GM23248 (cell line): ENCODE measurements around the gene EHMT1. TPM values are rescaled to one million over a fixed set of nuclear protein-coding genes. Genes with fewer than 3 reads are reported as not detected.
A peak's percentile ranks its signal among the peaks of the same experiment; 100 is the strongest.

Experiments used
- DNase-seq: peaks from one replicate; pipeline ENCODE4 v3.0.0-alpha.2; 2015
- H2AFZ ChIP-seq: fragments of 200-600 bp; sonication (generic); 2 replicates; pipeline ENCODE4 v1.6.1; 2016; ENCODE audit warnings: antibody characterized with exemption
- H3F3A ChIP-seq: fragments of 200-600 bp; sonication (generic); 2 replicates; pipeline ENCODE4 v1.6.1; 2016; ENCODE audit warnings: mild to moderate bottlenecking, antibody characterized with exemption, mixed run types; ENCODE audit not compliant: insufficient read depth
- H3K27ac ChIP-seq: fragments of 200-600 bp; sonication (generic); 2 replicates; pipeline ENCODE4 v1.5.1; 2016; ENCODE audit warnings: mild to moderate bottlenecking
- H3K27me3 ChIP-seq: fragments of 200-600 bp; sonication (generic); replicated peaks from 2 replicates; pipeline ENCODE4 v1.6.1; 2016; ENCODE audit warnings: mild to moderate bottlenecking; ENCODE audit not compliant: insufficient read depth
- H3K36me3 ChIP-seq: fragments of 200-600 bp; sonication (generic); 2 replicates; pipeline ENCODE4 v1.6.1; 2016; ENCODE audit warnings: low read depth, mild to moderate bottlenecking
- H3K4me1 ChIP-seq: fragments of 200-600 bp; sonication (generic); 2 replicates; pipeline ENCODE4 v1.6.1; 2016; ENCODE audit warnings: mild to moderate bottlenecking; ENCODE audit not compliant: insufficient read depth
- H3K4me2 ChIP-seq: fragments of 200-600 bp; sonication (generic); one replicate; pipeline ENCODE4 v1.6.1; 2016; ENCODE audit warnings: mild to moderate bottlenecking; ENCODE audit not compliant: unreplicated experiment
- H3K4me3 ChIP-seq: fragments of 200-600 bp; sonication (generic); 2 replicates; pipeline ENCODE4 v1.5.1; 2016; ENCODE audit warnings: mild to moderate bottlenecking
- H3K79me2 ChIP-seq: fragments of 200-600 bp; sonication (generic); 2 replicates; pipeline ENCODE4 v1.6.1; 2016; ENCODE audit warnings: mild to moderate bottlenecking; ENCODE audit not compliant: insufficient read depth
- H3K9ac ChIP-seq: fragments of 200-600 bp; sonication (generic); 2 replicates; pipeline ENCODE4 v1.6.1; 2016; ENCODE audit warnings: mild to moderate bottlenecking
- H3K9me2 ChIP-seq: fragments of 200-600 bp; sonication (generic); 2 replicates; pipeline ENCODE4 v1.6.1; 2016; ENCODE audit warnings: mixed run types, mild to moderate bottlenecking, moderate library complexity; ENCODE audit not compliant: insufficient read depth
- H3K9me3 ChIP-seq: fragments of 200-600 bp; sonication (generic); one replicate; pipeline ENCODE4 v1.6.1; 2017; ENCODE audit warnings: low read depth
- H4K20me1 ChIP-seq: fragments of 200-600 bp; sonication (generic); 2 replicates; pipeline ENCODE4 v1.6.0; 2016; ENCODE audit not compliant: insufficient read depth
- EZH2 ChIP-seq: fragments of 200-600 bp; sonication (generic); IDR thresholded peaks from 2 replicates; pipeline ENCODE4 v1.6.1; 2018; ENCODE audit warnings: antibody characterized with exemption, mild to moderate bottlenecking; ENCODE audit not compliant: insufficient read depth, poor library complexity, severe bottlenecking
- EZH2phosphoT487 ChIP-seq: fragments of 200-600 bp; sonication (generic); IDR thresholded peaks from 2 replicates; pipeline ENCODE4 v1.6.1; 2018; ENCODE audit warnings: antibody characterized with exemption, moderate library complexity, mild to moderate bottlenecking, low read depth; ENCODE audit not compliant: insufficient read depth
- WGBS, 2 experiments: methylation state at CpG; one replicate each; pipeline ENCODE4 v1.1.6; 2015 to 2017; ENCODE audit warnings: low lambda C conversion rate in 2 of 2, low coverage in 1 of 2; ENCODE audit errors: missing lambda C conversion rate in 2 of 2; 5-methylcytosine and 5-hydroxymethylcytosine counted together
- in situ Hi-C: fragments of 300-500 bp; cut with MboI; formaldehyde crosslinking; loops from 2 replicates; pipeline ENCODE4 v1.15.0; 2020
- polyA plus RNA-seq: library from polyadenylated mRNA; unstranded; fragments of >200 nt; fragmentation: Nextera tagmentation; extraction: Ambion mirVana; gene quantifications from 2 replicates; pipeline ENCODE4 v1.2.1, GENCODE V29; 2016
- total RNA-seq: library from RNA; depleted of rRNA; stranded (reverse); fragments of >200 nt; shearing (Covaris generic); gene quantifications from 2 replicates; pipeline ENCODE4 v1.2.3, GENCODE V29; 2014

Gene EHMT1
- total and polyA plus RNA-seq, 2 experiments from 2014 or later: 26.8 to 31.0 TPM

GRCh38 chr9:137588891-137589290 is 29.9 kb upstream of the EHMT1 start:
- H3K4me3 ChIP-seq: peak overlapping the region; percentile 75
- 31 to 42% methylated on average over 6 of the region's 6 CpGs for WGBS, 2 experiments
- H3K9ac ChIP-seq: peak overlapping the region; percentile 78
- peak; percentile 47 for DNase-seq
- peaks cover 7% of the 10 kb centered on the region; the same call in 1 of the 2 replicates for H3K4me1 ChIP-seq
- no peak overlapping the region for H2AFZ ChIP-seq
- H3K9me2 ChIP-seq: no peaks in the 10 kb centered on the region
- H3K9me3 ChIP-seq: no peaks in the 10 kb centered on the region
- no peaks in the 10 kb centered on the region for H3F3A ChIP-seq
- H3K36me3 ChIP-seq: peaks cover 17% of the 10 kb centered on the region; the same call in 1 of the 2 replicates
- in situ Hi-C loops: no loop called here
- no peak overlapping the region for H3K27ac ChIP-seq
- peak overlapping the region; percentile 84 for H3K4me2 ChIP-seq
- TF ChIP-seq EZH2 (no peak), EZH2phosphoT487 (no peak)
- no peaks in the 10 kb centered on the region for H4K20me1 ChIP-seq
- no peaks in the 10 kb centered on the region for H3K27me3 ChIP-seq
- H3K79me2 ChIP-seq: peaks cover 57% of the 10 kb centered on the region

- Histone ChIP-seq H3K9me3 (no peaks in the 10 kb centered on the region), H3K4me3 (peak overlapping the region; percentile 75), H3F3A (no peaks in the 10 kb centered on the region), H3K4me1 (peaks cover 7% of the 10 kb centered on the region; the same call in 1 of the 2 replicates), H3K27me3 (no peaks in the 10 kb centered on the region), H3K4me2 (peak overlapping the region; percentile 84), H3K9ac (peak overlapping the region; percentile 78), H4K20me1 (no peaks in the 10 kb centered on the region), H2AFZ (no peak overlapping the region), H3K79me2 (peaks cover 50% of the 10 kb centered on the region), H3K27ac (no peak overlapping the region), H3K9me2 (no peaks in the 10 kb centered on the region), H3K36me3 (peaks cover 17% of the 10 kb centered on the region; the same call in 1 of the 2 replicates)
- WGBS, 2 experiments: 1 to 2% methylated on average over 38 to 49 of the region's 58 CpGs
- peak; percentile 66 for DNase-seq
- no peak for TF ChIP-seq EZH2phosphoT487
- no peak for TF ChIP-seq EZH2
- in situ Hi-C loops: no loop called here
Measured at GRCh38 chr9:137589441-137590122, 29.2 kb upstream of the EHMT1 start.

GRCh38 chr9:137590123-137590468 is 28.7 kb upstream of the EHMT1 start:
- WGBS, 2 experiments: 0 to 1% methylated on average over 12 to 47 of the region's 61 CpGs
- H3K27me3 ChIP-seq: no peaks in the 10 kb centered on the region
- H3K9ac ChIP-seq: peak overlapping the region; percentile 78
- in situ Hi-C loops: no loop called here
- H3K27ac ChIP-seq: no peak overlapping the region; the same call in 1 of the 2 replicates
- TF ChIP-seq EZH2phosphoT487 (no peak), EZH2 (no peak)
- H2AFZ ChIP-seq: no peak overlapping the region
- H3F3A ChIP-seq: no peaks in the 10 kb centered on the region
- H3K36me3 ChIP-seq: peaks cover 17% of the 10 kb centered on the region; the same call in 1 of the 2 replicates
- no peak overlapping the region for H3K4me2 ChIP-seq
- peak overlapping the region; percentile 75 for H3K4me3 ChIP-seq
- H3K79me2 ChIP-seq: peaks cover 45% of the 10 kb centered on the region
- no peaks in the 10 kb centered on the region for H4K20me1 ChIP-seq
- no peak for DNase-seq
- no peaks in the 10 kb centered on the region for H3K9me3 ChIP-seq
- H3K4me1 ChIP-seq: peaks cover 7% of the 10 kb centered on the region; the same call in 1 of the 2 replicates
- H3K9me2 ChIP-seq: no peaks in the 10 kb centered on the region

DNA sequence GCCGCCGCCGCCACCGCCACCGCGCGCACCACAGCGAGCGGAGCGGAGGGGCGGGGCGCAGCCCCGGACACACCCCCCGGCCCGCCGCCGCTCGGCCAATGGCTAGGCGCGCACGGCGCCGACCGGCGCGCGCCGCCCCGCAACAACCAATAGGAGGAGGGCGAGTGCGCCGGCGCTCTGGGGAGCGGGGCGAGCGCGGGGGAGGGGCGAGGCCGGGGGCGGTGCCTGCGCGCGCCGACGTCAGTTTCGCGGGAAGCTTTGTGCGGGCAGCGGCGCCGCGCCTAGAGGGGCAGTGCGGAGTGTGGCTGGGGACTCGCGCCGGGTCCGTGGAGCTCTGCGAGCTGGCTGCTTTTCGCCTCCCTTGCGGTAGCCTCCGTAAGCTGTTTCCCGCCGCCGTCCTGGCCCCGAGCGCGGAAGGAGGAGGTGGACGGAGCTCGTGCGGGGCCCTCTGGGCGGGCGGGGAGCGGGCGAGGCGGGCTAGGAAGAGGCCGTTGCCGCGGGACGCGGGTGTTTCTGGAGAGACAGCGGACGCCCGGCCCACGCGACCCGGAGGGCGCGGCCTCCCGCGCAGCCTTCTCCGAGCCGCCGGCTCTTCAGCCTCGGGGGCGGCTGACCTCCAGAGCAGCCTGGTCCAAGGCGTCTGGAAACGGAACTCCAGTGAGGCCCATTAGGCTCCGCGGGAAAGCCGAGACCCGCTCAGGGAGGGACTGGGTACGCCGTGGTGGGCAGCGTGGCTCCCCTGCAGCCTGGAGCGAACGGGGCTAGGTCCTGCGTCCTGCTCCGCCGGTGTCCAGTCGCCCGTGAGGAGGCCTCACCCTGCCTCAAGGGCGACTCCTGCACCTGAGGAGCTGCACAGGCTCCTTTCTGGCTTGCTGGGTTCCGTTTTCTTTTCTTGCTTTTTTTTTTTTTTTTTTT is 28.1 kb upstream of the EHMT1 start, which contains the start of gene ZMYND19:
ZMYND19 (minus strand) TSS at position 44 of the 915 bp plus-strand sequence. CDS start 249 bp downstream, outside the sequence.
- H3K27ac ChIP-seq: peak within 1 kb of the TSS; percentile 31
- H3K4me2 ChIP-seq: peak within 1 kb of the TSS; percentile 84
- H3F3A ChIP-seq: no peaks in the 10 kb centered on the region
- TF ChIP-seq EZH2: no peak
- TF ChIP-seq EZH2phosphoT487: no peak
- no peaks in the 10 kb centered on the region for H3K9me2 ChIP-seq
- peaks cover 40% of the 10 kb centered on the region for H3K79me2 ChIP-seq
- 1 to 6% methylated on average over 22 to 89 of the region's 113 CpGs for WGBS, 2 experiments
- DNase-seq: peak; percentile 97
- H3K9ac ChIP-seq: peak within 1 kb of the TSS; percentile 78
- in situ Hi-C loops: no loop called here
- no peaks in the 10 kb centered on the region for H4K20me1 ChIP-seq
- H3K4me1 ChIP-seq: peaks cover 7% of the 10 kb centered on the region; the same call in 1 of the 2 replicates
- H3K36me3 ChIP-seq: peaks cover 17% of the 10 kb centered on the region; the same call in 1 of the 2 replicates
- H2AFZ ChIP-seq: peak within 1 kb of the TSS; percentile 84
- no peaks in the 10 kb centered on the region for H3K27me3 ChIP-seq
- peak within 1 kb of the TSS; percentile 78 for H3K4me3 ChIP-seq
- no peaks in the 10 kb centered on the region for H3K9me3 ChIP-seq
